HG03060 (cell line): Measurements from ENCODE around the gene GOLPH3.
"Not testable (repeated sequence)": the region's sequence is repeated elsewhere in the genome, so short reads cannot be mapped to it uniquely, and the experiment has no call there.

Experiments
- ATAC-seq: cut with Tn5 transposase; IDR thresholded peaks from one replicate; pipeline ENCODE4 v1.9.1; 2021; ENCODE audit warnings: low read depth, moderate number of reproducible peaks; ENCODE audit not compliant: unreplicated experiment

GOLPH3 gene

GRCh38 chr5:32080565-32080964 lies 93.6 kb downstream of the GOLPH3 start:
- not testable (repeated sequence) for ATAC-seq

GRCh38 chr5:32078855-32079254 lies 95.3 kb downstream of the GOLPH3 start:
- not testable (repeated sequence) for ATAC-seq

- no peak for ATAC-seq
Measured at GRCh38 chr5:32076699-32077695, 97.1 kb downstream of the GOLPH3 start.
